ENCODE data around the gene CYTH4.

CYTH4 gene

GRCh38 chr22:37273126-37273845, 9.0 kb upstream of the CYTH4 start:
- no peak for DNase-seq

- DNase-seq: no peak
Measured at GRCh38 chr22:37273846-37274225, 8.5 kb upstream of the CYTH4 start.

- no peak for DNase-seq
Measured at GRCh38 chr22:37274380-37274862, 7.9 kb upstream of the CYTH4 start.

- no peak for DNase-seq
Measured at GRCh38 chr22:37275134-37275533, 7.2 kb upstream of the CYTH4 start.

- no peak for DNase-seq
Measured at GRCh38 chr22:37275622-37276021, 6.7 kb upstream of the CYTH4 start.

- no peak for DNase-seq
Measured at GRCh38 chr22:37276776-37277175, 5.5 kb upstream of the CYTH4 start.

- no peak for DNase-seq
Measured at GRCh38 chr22:37277384-37277783, 4.9 kb upstream of the CYTH4 start.

GRCh38 chr22:37278261-37278660, 4.0 kb upstream of the CYTH4 start:
- DNase-seq: no peak

GRCh38 chr22:37279331-37280181, 2.8 kb upstream of the CYTH4 start:
- DNase-seq: no peak

- no peak for DNase-seq
Measured at GRCh38 chr22:37280718-37281117, 1.6 kb upstream of the CYTH4 start.

GRCh38 chr22:37281195-37281594, 1.1 kb upstream of the CYTH4 start:
- no peak for DNase-seq

GRCh38 chr22:37281646-37282384, 493 bp upstream of the CYTH4 start:
- no peak for DNase-seq

GRCh38 chr22:37283393-37283937, 1.2 kb downstream of the CYTH4 start:
- DNase-seq: peak in 4 of 5 donors; percentile 21 to 68 (median 38)

GRCh38 chr22:37284126-37284804, 2.0 kb downstream of the CYTH4 start:
- no peak for DNase-seq

- peak in 1 of 5 donors; percentile 46 for DNase-seq
Measured at GRCh38 chr22:37284805-37285355, 2.6 kb downstream of the CYTH4 start.

- no peak for DNase-seq
Measured at GRCh38 chr22:37285937-37286336, 3.6 kb downstream of the CYTH4 start.

GRCh38 chr22:37287550-37287951, 5.2 kb downstream of the CYTH4 start:
- DNase-seq: no peak

GRCh38 chr22:37288521-37288920, 6.2 kb downstream of the CYTH4 start:
- no peak for DNase-seq

- DNase-seq: no peak
Measured at GRCh38 chr22:37289156-37289735, 6.9 kb downstream of the CYTH4 start.

- no peak for DNase-seq
Measured at GRCh38 chr22:37290737-37291136, 8.4 kb downstream of the CYTH4 start.

GRCh38 chr22:37291559-37292298, 9.4 kb downstream of the CYTH4 start:
- DNase-seq: no peak
